Subcutaneous adipose tissue (tissue), 4 donors: ENCODE data around the gene PAN3. TPM values are rescaled to one million over a fixed set of nuclear protein-coding genes. Genes with fewer than 3 reads are reported as not detected.

Experiments used
- CTCF ChIP-seq: fragments of 450-650 bp; IDR thresholded peaks from one replicate; pipeline ENCODE4 v1.5.1; 2016; ENCODE audit warnings: low read depth, mild to moderate bottlenecking, control low read depth, antibody characterized with exemption, moderate library complexity
- total RNA-seq, 4 donors: library from RNA; depleted of rRNA; stranded (reverse); fragments of >200 nt; gene quantifications; one replicate each; pipeline ENCODE4 v1.1.0, GENCODE V29; 2016

PAN3 gene
- total RNA-seq, 4 donors from 2014 or later, result 36.0 to 46.3 (median 44.0) TPM

GRCh38 chr13:28140433-28141125 lies 2.2 kb downstream of the PAN3 start:
- TF ChIP-seq CTCF, result no peak

GRCh38 chr13:28145049-28145448 lies 6.7 kb downstream of the PAN3 start:
- TF ChIP-seq CTCF, result no peak

- TF ChIP-seq CTCF, result no peak
Observed at GRCh38 chr13:28147495-28147894, 9.2 kb downstream of the PAN3 start.

- TF ChIP-seq CTCF, result no peak
Observed at GRCh38 chr13:28159057-28159456, 20.7 kb downstream of the PAN3 start.

GRCh38 chr13:28161370-28161769 lies 23.0 kb downstream of the PAN3 start:
- no peak for TF ChIP-seq CTCF

- no peak for TF ChIP-seq CTCF
Observed at GRCh38 chr13:28163587-28163986, 25.2 kb downstream of the PAN3 start.

GRCh38 chr13:28166257-28166656 lies 27.9 kb downstream of the PAN3 start:
- no peak for TF ChIP-seq CTCF
